Cardiac fibroblast (primary cell): ENCODE data around the gene DHRSX.

Experiments used
- DNase-seq, 2 donors: peaks; one replicate each; pipeline versions ENCODE4 v3.0.0 to v3.0.0-alpha.2; 2010; ENCODE audit warnings: low read depth in 2 of 2
- H3K4me3 ChIP-seq, 2 donors: replicated peaks in 1 of 2; 1 replicate in 1 of 2; 2 replicates in 1 of 2; pipeline ENCODE4 v1.5.1; 2011; ENCODE audit warnings: low read depth in 2 of 2, low read length in 2 of 2, mild to moderate bottlenecking in 2 of 2, moderate library complexity in 1 of 2
- TF ChIP-seq, protein P1 (sequence below): IDR thresholded peaks from one replicate; pipeline ENCODE4 v1.5.1; 2011; ENCODE audit warnings: low read depth, mild to moderate bottlenecking, low read length, inconsistent platforms

Gene DHRSX

GRCh38 chrX:2418000-2418399, 82.8 kb downstream of the DHRSX start:
- no peak overlapping the region for H3K4me3 ChIP-seq
- TF ChIP-seq, protein P1, sequence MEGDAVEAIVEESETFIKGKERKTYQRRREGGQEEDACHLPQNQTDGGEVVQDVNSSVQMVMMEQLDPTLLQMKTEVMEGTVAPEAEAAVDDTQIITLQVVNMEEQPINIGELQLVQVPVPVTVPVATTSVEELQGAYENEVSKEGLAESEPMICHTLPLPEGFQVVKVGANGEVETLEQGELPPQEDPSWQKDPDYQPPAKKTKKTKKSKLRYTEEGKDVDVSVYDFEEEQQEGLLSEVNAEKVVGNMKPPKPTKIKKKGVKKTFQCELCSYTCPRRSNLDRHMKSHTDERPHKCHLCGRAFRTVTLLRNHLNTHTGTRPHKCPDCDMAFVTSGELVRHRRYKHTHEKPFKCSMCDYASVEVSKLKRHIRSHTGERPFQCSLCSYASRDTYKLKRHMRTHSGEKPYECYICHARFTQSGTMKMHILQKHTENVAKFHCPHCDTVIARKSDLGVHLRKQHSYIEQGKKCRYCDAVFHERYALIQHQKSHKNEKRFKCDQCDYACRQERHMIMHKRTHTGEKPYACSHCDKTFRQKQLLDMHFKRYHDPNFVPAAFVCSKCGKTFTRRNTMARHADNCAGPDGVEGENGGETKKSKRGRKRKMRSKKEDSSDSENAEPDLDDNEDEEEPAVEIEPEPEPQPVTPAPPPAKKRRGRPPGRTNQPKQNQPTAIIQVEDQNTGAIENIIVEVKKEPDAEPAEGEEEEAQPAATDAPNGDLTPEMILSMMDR, result no peak
- DNase-seq, result no peak

GRCh38 chrX:2416851-2417604, 83.7 kb downstream of the DHRSX start:
- TF ChIP-seq, protein P1, result no peak
- DNase-seq, result no peak
- no peak overlapping the region for H3K4me3 ChIP-seq

GRCh38 chrX:2414384-2414783, 86.4 kb downstream of the DHRSX start:
- no peak overlapping the region for H3K4me3 ChIP-seq
- no peak for DNase-seq
- TF ChIP-seq, protein P1, result no peak

DNA sequence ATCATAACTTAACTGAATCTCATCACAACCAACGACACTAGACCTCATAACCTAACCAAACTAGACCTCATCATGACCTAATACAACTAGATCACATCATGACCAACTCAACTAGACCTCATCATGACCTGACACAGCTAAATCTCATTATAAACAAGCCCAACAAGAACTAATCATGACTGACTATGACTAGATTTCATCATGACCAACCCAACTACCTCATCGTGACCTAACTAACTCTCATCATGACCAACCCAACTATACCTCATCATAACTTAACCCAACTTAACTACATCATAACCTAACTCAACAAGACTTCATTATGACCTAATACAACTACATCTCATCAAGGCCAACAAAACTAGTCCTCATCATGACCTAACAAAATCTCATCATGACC, 86.8 kb downstream of the DHRSX start:
- TF ChIP-seq, protein P1, result no peak
- no peak for DNase-seq

GRCh38 chrX:2412131-2412530, 88.6 kb downstream of the DHRSX start:
- DNase-seq, result no peak
- H3K4me3 ChIP-seq, result no peak overlapping the region
- TF ChIP-seq, protein P1, result no peak

More for the DNA sequence above, 86.8 kb downstream of the DHRSX start:
- no peak overlapping the region for H3K4me3 ChIP-seq

DNA sequence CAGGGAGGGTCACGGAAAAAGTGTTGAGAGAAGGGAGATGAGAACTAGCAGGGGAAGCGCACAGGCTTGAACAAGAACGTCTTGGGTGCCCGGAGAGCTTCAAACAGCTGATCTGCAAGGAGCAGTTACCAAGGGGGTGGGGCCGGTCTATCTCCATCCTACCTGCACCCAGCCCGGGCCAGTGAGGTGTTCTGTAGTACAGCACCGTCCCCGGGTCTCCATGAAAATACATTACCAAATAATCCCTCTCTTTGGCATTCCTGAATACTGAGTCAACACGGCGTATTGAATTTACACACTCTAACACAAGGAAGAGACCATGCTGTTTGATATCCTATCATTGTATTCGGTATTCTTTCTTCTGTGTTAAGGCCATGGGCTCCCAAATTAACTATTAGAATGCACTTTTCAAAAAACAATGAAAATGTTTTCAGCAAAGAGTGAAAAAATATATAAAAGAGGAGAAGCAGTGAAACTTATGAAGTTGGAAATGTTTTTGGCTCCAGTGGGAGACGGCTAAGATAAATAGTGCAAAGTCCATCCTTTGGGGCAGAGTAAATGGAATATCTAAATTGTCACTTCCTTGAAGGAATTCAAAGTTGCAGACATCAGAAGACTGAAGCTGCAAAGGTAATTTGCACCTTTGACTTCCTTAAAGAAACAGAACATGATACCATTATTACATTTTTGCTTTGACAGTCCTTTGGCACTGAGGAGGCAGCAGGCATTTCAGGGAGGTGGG, 90.3 kb downstream of the DHRSX start:
- H3K4me3 ChIP-seq, result no peak overlapping the region
- TF ChIP-seq, protein P1, result no peak
- no peak for DNase-seq
